Psoas muscle (tissue), 8 donors: Measurements from ENCODE around the gene LUZP4. TPM values are rescaled to one million over a fixed set of nuclear protein-coding genes. Genes with fewer than 3 reads are reported as not detected.

ENCODE experiments used
- ATAC-seq, 4 donors: fragments of 200-7000 bp; cut with Tn5 transposase; one replicate each; pipeline ENCODE4 v1.9.1; 2020; ENCODE audit warnings: moderate library complexity in 3 of 4, mild to moderate bottlenecking in 2 of 4
- DNase-seq, 2 donors: peaks; one replicate each; pipeline ENCODE4 v3.0.0-alpha.2; 2020
- H3K27ac ChIP-seq: fragments of 200-600 bp; one replicate; pipeline ENCODE4 v1.8.0; 2022
- H3K27me3 ChIP-seq, 3 donors: fragments of 200-600 bp in 1 of 3; one replicate each; pipeline versions ENCODE4 v1.6.1 to v1.8.0; 2013 to 2022; ENCODE audit warnings: low read length in 2 of 3, mild to moderate bottlenecking in 2 of 3, moderate library complexity in 1 of 3; ENCODE audit not compliant: insufficient read depth in 3 of 3
- H3K36me3 ChIP-seq, 2 donors: fragments of 200-600 bp in 1 of 2; one replicate each; pipeline versions ENCODE4 v1.6.1 to v1.8.0; 2013 to 2022; ENCODE audit warnings: low read depth in 1 of 2, mild to moderate bottlenecking in 1 of 2, moderate library complexity in 1 of 2; ENCODE audit not compliant: insufficient read depth in 1 of 2
- H3K4me1 ChIP-seq: fragments of 200-600 bp; one replicate; pipeline ENCODE4 v1.8.0; 2022
- H3K4me3 ChIP-seq: fragments of 200-600 bp; one replicate; pipeline ENCODE4 v1.8.0; 2022; ENCODE audit warnings: mild to moderate bottlenecking
- H3K9me3 ChIP-seq: fragments of 200-600 bp; one replicate; pipeline ENCODE4 v1.8.0; 2022
- CTCF ChIP-seq: fragments of 200-600 bp; IDR thresholded peaks from one replicate; pipeline ENCODE4 v1.8.0; 2022; ENCODE audit warnings: antibody characterized with exemption
- WGBS, 3 donors: extraction: QIAGEN DNeasy Blood & Tissue Kit; methylation state at CpG; one replicate each; pipeline versions ENCODE4 v1.1.6 to v1.1.7; 2013; 5-methylcytosine and 5-hydroxymethylcytosine counted together
- intact Hi-C, 2 donors: fragments of 100-400 bp; cut with DNase I; formaldehyde crosslinking; loops; one replicate each; pipeline versions ENCODE4 v1.11.0 to v1.14.2; 2022
- long read RNA-seq, 2 donors: library from polyadenylated mRNA; unstranded; transcript quantifications; one replicate each; pipeline ENCODE4 v2.0.0, GENCODE V29; 2021
- polyA plus RNA-seq, 3 donors: library from polyadenylated mRNA; stranded (reverse); fragments of 200-250 nt; gene quantifications; one replicate each; pipeline ENCODE4 v1.2.3, GENCODE V29; 2013
- total RNA-seq, 4 donors: library from RNA; stranded (reverse); fragmentation: NEBNext Ultra II Directional in 2 of 4; extraction: Animal tissue kit (Norgen Biotek cat#: 25700) in 2 of 4; gene quantifications; one replicate each; pipeline versions ENCODE4 v1.2.1 to v1.2.4, GENCODE V29; 2021 to 2023
- donor health status: healthy with polysubstance abuse.
- donor health status: DM: no; HTN: no; CAD: no; lungs with moderate emphysema.
- donor health status: Bipolar disorder and iron deficiency.
- donor health status: healthy.
- donor health status: DM: yes; HTN: yes; CAD: no.
- donor health status: DM: no; HTN: no; CAD: no.
- donor health status: DM: no; HTN: no; CAD: no.
- donor health status: DM: yes; HTN: yes; CAD: no.

Gene LUZP4
- total RNA-seq: not detected
- not detected for polyA plus RNA-seq
- long read RNA-seq, donor 1: 0 reads
- long read RNA-seq, donor 2: 0 reads

- Histone ChIP-seq H3K27me3 (peaks cover 0 to 14% (median 0%) of the 10 kb centered on the region in 3 donors), H3K36me3 (no peaks in the 10 kb centered on the region), H3K9me3 (no peaks in the 10 kb centered on the region), H3K27ac (no peak within 1 kb of the TSS), H3K4me3 (no peak within 1 kb of the TSS), H3K4me1 (no peaks in the 10 kb centered on the region)
- intact Hi-C loops: no loop called here
- ATAC-seq (no peak), DNase-seq (no peak)
- TF ChIP-seq CTCF: no peak
- WGBS, 3 donors: 81 to 97% (median 97%) methylated on average over 16 to 17 of the region's 17 CpGs
Observed at GRCh38 chrX:115289465-115289864, at the start of gene LUZP4. TSS of gene LUZP4 (plus strand) at chrX:115289715. CDS start at chrX:115289760, 45 bp downstream.

- H3K9me3 ChIP-seq: no peaks in the 10 kb centered on the region
- ATAC-seq (no peak), DNase-seq (no peak)
- H3K27me3 ChIP-seq: peaks cover 0 to 34% (median 0%) of the 10 kb centered on the region in 3 donors
- H3K27ac ChIP-seq: no peak overlapping the region
- H3K4me3 ChIP-seq: no peak overlapping the region
- H3K36me3 ChIP-seq: no peaks in the 10 kb centered on the region
- no peaks in the 10 kb centered on the region for H3K4me1 ChIP-seq
- TF ChIP-seq CTCF: no peak
- intact Hi-C loops: no loop called here
- 62 to 91% (median 84%) methylated on average over 2 of the region's 2 CpGs for WGBS, 3 donors
Observed at GRCh38 chrX:115251458-115252233, 37.9 kb upstream of the LUZP4 start.

GRCh38 chrX:115255003-115255402 lies 34.5 kb upstream of the LUZP4 start:
- Histone ChIP-seq H3K27ac (no peak overlapping the region), H3K9me3 (no peaks in the 10 kb centered on the region), H3K4me3 (no peak overlapping the region), H3K27me3 (peaks cover 0 to 23% (median 0%) of the 10 kb centered on the region in 3 donors), H3K4me1 (no peaks in the 10 kb centered on the region), H3K36me3 (no peaks in the 10 kb centered on the region)
- 82 to 87% (median 86%) methylated on average over 2 of the region's 2 CpGs for WGBS, 3 donors
- no peak for ATAC-seq
- no peak for TF ChIP-seq CTCF
- intact Hi-C loops: no loop called here
- no peak for DNase-seq

GRCh38 chrX:115257711-115258110 lies 31.8 kb upstream of the LUZP4 start:
- peaks cover 0 to 14% (median 0%) of the 10 kb centered on the region in 3 donors for H3K27me3 ChIP-seq
- H3K4me1 ChIP-seq: no peaks in the 10 kb centered on the region
- H3K4me3 ChIP-seq: no peak overlapping the region
- H3K36me3 ChIP-seq: no peaks in the 10 kb centered on the region
- ATAC-seq: no peak
- intact Hi-C loops: no loop called here
- no peaks in the 10 kb centered on the region for H3K9me3 ChIP-seq
- H3K27ac ChIP-seq: no peak overlapping the region
- no peak for TF ChIP-seq CTCF
- no peak for DNase-seq
